D341Med (cell line): Measurements from ENCODE around the gene GPR150.

Experiments
- DNase-seq: peaks from one replicate; pipeline ENCODE4 v3.0.0; 2012; ENCODE audit warnings: low spot score

Gene GPR150

GRCh38 chr5:95620030-95620869 lies at the start of gene GPR150:
GPR150 (plus strand) TSS chr5:95620087; CDS start chr5:95620276, 189 bp downstream.
- DNase-seq = peak; percentile 68

GRCh38 chr5:95572016-95572415 lies 47.9 kb upstream of the GPR150 start:
- DNase-seq = no peak

GRCh38 chr5:95581576-95581975 lies 38.3 kb upstream of the GPR150 start:
- no peak for DNase-seq

GRCh38 chr5:95583992-95584391 lies 35.9 kb upstream of the GPR150 start:
- DNase-seq = no peak

GRCh38 chr5:95590880-95591279 lies 29.0 kb upstream of the GPR150 start:
- DNase-seq = peak; percentile 26

GRCh38 chr5:95591490-95591901 lies 28.4 kb upstream of the GPR150 start:
- no peak for DNase-seq

GRCh38 chr5:95595289-95595931 lies 24.5 kb upstream of the GPR150 start:
- no peak for DNase-seq

GRCh38 chr5:95599252-95599651 lies 20.6 kb upstream of the GPR150 start:
- DNase-seq = no peak

- DNase-seq = no peak
Measured at GRCh38 chr5:95600557-95600956, 19.3 kb upstream of the GPR150 start.

GRCh38 chr5:95605786-95606185 lies 14.1 kb upstream of the GPR150 start:
- no peak for DNase-seq

- DNase-seq = no peak
Measured at GRCh38 chr5:95606419-95606818, 13.5 kb upstream of the GPR150 start.

- no peak for DNase-seq
Measured at GRCh38 chr5:95609711-95610110, 10.2 kb upstream of the GPR150 start.

- no peak for DNase-seq
Measured at GRCh38 chr5:95610546-95610945, 9.3 kb upstream of the GPR150 start.

GRCh38 chr5:95611396-95611795 lies 8.5 kb upstream of the GPR150 start:
- no peak for DNase-seq

GRCh38 chr5:95613514-95613913 lies 6.4 kb upstream of the GPR150 start:
- DNase-seq = no peak

- no peak for DNase-seq
Measured at GRCh38 chr5:95615164-95615467, 4.8 kb upstream of the GPR150 start.

- no peak for DNase-seq
Measured at GRCh38 chr5:95617057-95617456, 2.8 kb upstream of the GPR150 start.

- DNase-seq = no peak
Measured at GRCh38 chr5:95619096-95619495, 791 bp upstream of the GPR150 start.

GRCh38 chr5:95619514-95620029 lies 315 bp upstream of the GPR150 start:
- DNase-seq = no peak

- peak; percentile 31 for DNase-seq
Measured at GRCh38 chr5:95620870-95621838, 1.3 kb downstream of the GPR150 start.

GRCh38 chr5:95621839-95622629 lies 2.1 kb downstream of the GPR150 start:
- DNase-seq = no peak
